GM21526 (cell line): Measurements from ENCODE around the gene TIPARP.
"Not testable (repeated sequence)": the region's sequence is repeated elsewhere in the genome, so short reads cannot be mapped to it uniquely, and the experiment has no call there.

ENCODE experiments used
- ATAC-seq: cut with Tn5 transposase; IDR thresholded peaks from one replicate; pipeline ENCODE4 v1.9.1; 2021; ENCODE audit warnings: moderate library complexity; ENCODE audit not compliant: unreplicated experiment, low FRiP score

The TIPARP gene

GRCh38 chr3:156705761-156706616, 31.6 kb downstream of the TIPARP start:
- ATAC-seq = peak; percentile 64

GRCh38 chr3:156707588-156707987, 33.2 kb downstream of the TIPARP start:
- ATAC-seq = no peak

GRCh38 chr3:156710429-156710828, 36.0 kb downstream of the TIPARP start:
- ATAC-seq = no peak

- ATAC-seq = no peak
These were observed 36.7 kb downstream of the TIPARP start for GRCh38 chr3:156711113-156711512.

- not testable (repeated sequence) for ATAC-seq
These were observed 37.6 kb downstream of the TIPARP start for GRCh38 chr3:156711944-156712343.

GRCh38 chr3:156716105-156716862, 41.9 kb downstream of the TIPARP start:
- ATAC-seq = no peak

- ATAC-seq = no peak
These were observed 44.4 kb downstream of the TIPARP start for GRCh38 chr3:156718622-156719306.

- no peak for ATAC-seq
These were observed 46.4 kb downstream of the TIPARP start for GRCh38 chr3:156720826-156721225.

- no peak for ATAC-seq
These were observed 47.6 kb downstream of the TIPARP start for GRCh38 chr3:156721687-156722618.

GRCh38 chr3:156723182-156723619, 48.8 kb downstream of the TIPARP start:
- no peak for ATAC-seq

GRCh38 chr3:156725682-156726081, 51.3 kb downstream of the TIPARP start:
- ATAC-seq = no peak

- no peak for ATAC-seq
These were observed 52.1 kb downstream of the TIPARP start for GRCh38 chr3:156726456-156726855.

GRCh38 chr3:156727519-156728205, 53.3 kb downstream of the TIPARP start:
- ATAC-seq = peak; percentile 78

- no peak for ATAC-seq
These were observed 54.0 kb downstream of the TIPARP start for GRCh38 chr3:156728267-156728985.

GRCh38 chr3:156729460-156730179, 55.2 kb downstream of the TIPARP start:
- ATAC-seq = no peak

GRCh38 chr3:156731813-156732212, 57.4 kb downstream of the TIPARP start:
- ATAC-seq = no peak

GRCh38 chr3:156732261-156732660, 57.9 kb downstream of the TIPARP start:
- ATAC-seq = no peak
